K562 (cell line): ENCODE data around the gene KCNK4. TPM values are rescaled to one million over a fixed set of nuclear protein-coding genes. Genes with fewer than 3 reads are reported as not detected.

ENCODE experiments used
- AFF1 ChIP-seq, 2 experiments: fragments of 450-650 bp; IDR thresholded peaks; 2 replicates each; pipeline ENCODE4 v1.6.1; 2018; ENCODE audit warnings: mild to moderate bottlenecking in 2 of 2, low read depth in 1 of 2; ENCODE audit not compliant: partially characterized antibody in 2 of 2
- CHD2 ChIP-seq: IDR thresholded peaks from 2 replicates; pipeline ENCODE4 v1.6.1; 2011; ENCODE audit warnings: low read depth, low read length
- CREM ChIP-seq: IDR thresholded peaks from 2 replicates; pipeline ENCODE4 v1.6.1; 2014; ENCODE audit warnings: antibody characterized with exemption, low read depth
- E2F4 ChIP-seq: sonication (generic); formaldehyde crosslinking; IDR thresholded peaks from 2 replicates; pipeline ENCODE4 v1.8.0; 2022; ENCODE audit warnings: mild to moderate bottlenecking, low read depth, missing genetic modification reagents
- KDM1A ChIP-seq, 2 experiments: fragments of 450-650 bp; IDR thresholded peaks; 2 replicates each; pipeline ENCODE4 v1.6.1; 2016; ENCODE audit warnings: mild to moderate bottlenecking in 2 of 2
- POLR3G ChIP-seq: IDR thresholded peaks from 2 replicates; pipeline ENCODE4 v1.6.1; 2011; ENCODE audit not compliant: insufficient read length, insufficient replicate concordance; ENCODE audit errors: extremely low read depth
- RAD51 ChIP-seq: fragments of 450-650 bp; IDR thresholded peaks from 2 replicates; pipeline ENCODE4 v1.7.1; 2016; ENCODE audit warnings: low read depth, mild to moderate bottlenecking, borderline replicate concordance
- RB1 ChIP-seq: fragments of 450-650 bp; IDR thresholded peaks from 2 replicates; pipeline ENCODE4 v1.6.1; 2017; ENCODE audit warnings: low read depth, mild to moderate bottlenecking
- TEAD4 ChIP-seq, 2 experiments: sonication (generic) in 1 of 2; formaldehyde crosslinking in 1 of 2; IDR thresholded peaks; 2 replicates each; pipeline versions ENCODE4 v1.6.1 to v1.8.0; 2012 to 2022; ENCODE audit warnings: borderline replicate concordance in 1 of 2, inconsistent platforms in 1 of 2, low read length in 1 of 2, mild to moderate bottlenecking in 1 of 2, missing genetic modification reagents in 1 of 2
- ZBTB33 ChIP-seq: sonication (generic); formaldehyde crosslinking; IDR thresholded peaks from 2 replicates; pipeline ENCODE4 v1.8.1; 2023; ENCODE audit warnings: mild to moderate bottlenecking, missing genetic modification reagents
- polyA plus RNA-seq, 8 experiments: library from polyadenylated mRNA; depleted of rRNA in 4 of 8; stranded (reverse) in 5 of 8; unstranded in 3 of 8; fragments of >200 nt; fragmentation: Nextera tagmentation in 2 of 8; fragmentation: Illumina TruSeq in 1 of 8; extraction: Ambion mirVana in 2 of 8; extraction: Trizol in 1 of 8; gene quantifications; 2 replicates each; pipeline versions ENCODE4 v1.2.1 to v1.2.3, GENCODE V29; 2011 to 2014; ENCODE audit warnings: inconsistent platforms in 1 of 8, missing spikeins in 1 of 8
- total RNA-seq, 7 experiments: library from RNA; depleted of rRNA in 6 of 7; stranded (reverse); fragments of >200 nt in 6 of 7; fragmentation: Illumina TruSeq in 2 of 7; extraction: Trizol in 2 of 7; gene quantifications; 2 replicates each; pipeline versions ENCODE4 v1.2.1 to v1.2.3, GENCODE V29; 2011 to 2021; ENCODE audit warnings: low replicate concordance in 1 of 7
- TF ChIP-seq, protein P1 (sequence below): fragments of 450-650 bp; formaldehyde crosslinking; IDR thresholded peaks from 2 replicates; pipeline ENCODE4 v1.4.0; 2020; ENCODE audit warnings: mild to moderate bottlenecking, mixed read lengths

Gene KCNK4
- total and polyA plus RNA-seq, 9 of the 15 experiments (the other 6 are each of a cell fraction or from before 2014, with no cell fraction given): not detected

GRCh38 chr11:64334764-64335735 is 43.9 kb downstream of the KCNK4 start (continued):
- TF ChIP-seq TEAD4 (IDR thresholded peaks at IDR 0.05; ENCODE audit: low read length) (peak; percentile 98), TEAD4 (CRISPR knock-in tag; IDR thresholded peaks at IDR 0.05; ENCODE audit: borderline replicate concordance) (no peak), ZBTB33 (CRISPR knock-in tag) (peak; percentile 65), CHD2 (peak; percentile 47; the same call in 1 of the 2 replicates), AFF1 (IDR thresholded peaks at IDR 0.05; ENCODE audit: low read depth in 1 of 2, partially characterized antibody in 2 of 2) (peak in 1 of 2 experiments; percentile 91), CREM (peak; percentile 87), POLR3G (no peak), RAD51 (peak; percentile 55), E2F4 (CRISPR knock-in tag) (no peak), KDM1A (IDR thresholded peaks at IDR 0.05) (peak; percentile 92 to 93), RB1 (peak; percentile 33; the same call in 1 of the 2 replicates)
- TF ChIP-seq, protein P1, sequence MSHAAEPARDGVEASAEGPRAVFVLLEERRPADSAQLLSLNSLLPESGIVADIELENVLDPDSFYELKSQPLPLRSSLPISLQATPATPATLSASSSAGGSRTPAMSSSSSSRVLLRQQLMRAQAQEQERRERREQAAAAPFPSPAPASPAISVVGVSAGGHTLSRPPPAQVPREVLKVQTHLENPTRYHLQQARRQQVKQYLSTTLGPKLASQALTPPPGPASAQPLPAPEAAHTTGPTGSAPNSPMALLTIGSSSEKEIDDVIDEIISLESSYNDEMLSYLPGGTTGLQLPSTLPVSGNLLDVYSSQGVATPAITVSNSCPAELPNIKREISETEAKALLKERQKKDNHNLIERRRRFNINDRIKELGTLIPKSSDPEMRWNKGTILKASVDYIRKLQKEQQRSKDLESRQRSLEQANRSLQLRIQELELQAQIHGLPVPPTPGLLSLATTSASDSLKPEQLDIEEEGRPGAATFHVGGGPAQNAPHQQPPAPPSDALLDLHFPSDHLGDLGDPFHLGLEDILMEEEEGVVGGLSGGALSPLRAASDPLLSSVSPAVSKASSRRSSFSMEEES: no peak
